Left ventricle myocardium inferior (tissue), 1 donor: Measurements from ENCODE around the gene CCZ1B. TPM values are rescaled to one million over a fixed set of nuclear protein-coding genes. Genes with fewer than 3 reads are reported as not detected.
"Not testable (repeated sequence)": the region's sequence is repeated elsewhere in the genome, so short reads cannot be mapped to it uniquely, and the experiment has no call there.

Source experiments
- DNase-seq: peaks from one replicate; pipeline ENCODE4 v3.0.0-alpha.2; 2020
- H3K27ac ChIP-seq: fragments of 200-600 bp; replicated peaks from 2 replicates; pipeline ENCODE4 v1.8.0; 2021
- H3K27me3 ChIP-seq: fragments of 200-600 bp; 2 replicates; pipeline ENCODE4 v1.8.0; 2021; ENCODE audit warnings: low read depth
- H3K36me3 ChIP-seq: fragments of 200-600 bp; 2 replicates; pipeline ENCODE4 v1.8.0; 2021
- H3K4me1 ChIP-seq: fragments of 200-600 bp; 2 replicates; pipeline ENCODE4 v1.8.0; 2021
- H3K4me3 ChIP-seq: fragments of 200-600 bp; 2 replicates; pipeline ENCODE4 v1.8.0; 2021; ENCODE audit warnings: mild to moderate bottlenecking, moderate library complexity
- H3K9me3 ChIP-seq: fragments of 200-600 bp; replicated peaks from 2 replicates; pipeline ENCODE4 v1.8.0; 2021
- CTCF ChIP-seq: fragments of 200-600 bp; IDR thresholded peaks from 2 replicates; pipeline ENCODE4 v1.8.0; 2021; ENCODE audit warnings: antibody characterized with exemption, mild to moderate bottlenecking, borderline replicate concordance
- intact Hi-C: fragments of 100-400 bp; cut with micrococcal nuclease; formaldehyde crosslinking; loops from one replicate; pipeline ENCODE4 v1.11.0; 2022
- total RNA-seq: library from RNA; stranded (reverse); fragmentation: NEBNext Ultra II Directional; extraction: Animal tissue kit (Norgen Biotek cat#: 25700); gene quantifications from one replicate; pipeline ENCODE4 v1.2.1, GENCODE V29; 2021
- donor health status: DM: no; HTN: yes; CAD: no; lungs with severe emphysema.

Gene CCZ1B
- total RNA-seq, 1 donor from 2014 or later: 27.3 TPM

GRCh38 chr7:6833636-6834035, 7.6 kb upstream of the CCZ1B start:
- H3K27ac ChIP-seq: no peak overlapping the region
- no peak overlapping the region for H3K4me3 ChIP-seq
- intact Hi-C loops: no loop called here

GRCh38 chr7:6831018-6831725, 5.1 kb upstream of the CCZ1B start:
- DNase-seq: no peak
- no peak overlapping the region for H3K4me3 ChIP-seq
- H3K9me3 ChIP-seq: no peaks in the 10 kb centered on the region
- H3K4me1 ChIP-seq: peaks cover 2% of the 10 kb centered on the region
- H3K27ac ChIP-seq: no peak overlapping the region
- H3K36me3 ChIP-seq: no peaks in the 10 kb centered on the region
- peaks cover 57% of the 10 kb centered on the region for H3K27me3 ChIP-seq
- intact Hi-C loops: no loop called here
- TF ChIP-seq CTCF: no peak

More at GRCh38 chr7:6833636-6834035, 7.6 kb upstream of the CCZ1B start:
- Histone ChIP-seq H3K4me1 (no peaks in the 10 kb centered on the region), H3K36me3 (no peaks in the 10 kb centered on the region), H3K9me3 (no peaks in the 10 kb centered on the region), H3K27me3 (peaks cover 71% of the 10 kb centered on the region)
- no peak for DNase-seq
- TF ChIP-seq CTCF: no peak

GRCh38 chr7:6830026-6830425, 4.0 kb upstream of the CCZ1B start:
- H3K27ac ChIP-seq, DNase-seq, H3K4me3 ChIP-seq, H3K36me3 ChIP-seq, H3K4me1 ChIP-seq, intact Hi-C loops, H3K9me3 ChIP-seq: not testable (repeated sequence)
- H3K27me3 ChIP-seq: peaks cover 46% of the 10 kb centered on the region

GRCh38 chr7:6829616-6830015, 3.5 kb upstream of the CCZ1B start:
- not testable (repeated sequence) for H3K36me3 ChIP-seq

GRCh38 chr7:6827180-6827579, 1.1 kb upstream of the CCZ1B start:
- H3K9me3 ChIP-seq, H3K4me3 ChIP-seq, H3K36me3 ChIP-seq, H3K27ac ChIP-seq, H3K4me1 ChIP-seq, intact Hi-C loops, DNase-seq: not testable (repeated sequence)
- peaks cover 21% of the 10 kb centered on the region for H3K27me3 ChIP-seq

More at GRCh38 chr7:6829616-6830015, 3.5 kb upstream of the CCZ1B start:
- DNase-seq, intact Hi-C loops, H3K4me1 ChIP-seq, H3K27ac ChIP-seq, H3K9me3 ChIP-seq, H3K4me3 ChIP-seq: not testable (repeated sequence)
- H3K27me3 ChIP-seq: peaks cover 42% of the 10 kb centered on the region

GRCh38 chr7:6825236-6826125, 594 bp downstream of the CCZ1B start:
- peaks cover 12% of the 10 kb centered on the region for H3K36me3 ChIP-seq
- intact Hi-C loops, DNase-seq, H3K9me3 ChIP-seq, H3K27me3 ChIP-seq, H3K4me1 ChIP-seq, H3K27ac ChIP-seq: not testable (repeated sequence)
- peak overlapping the region; percentile 75 for H3K4me3 ChIP-seq

GRCh38 chr7:6821622-6822021, 4.5 kb downstream of the CCZ1B start:
- H3K27ac ChIP-seq, H3K9me3 ChIP-seq, intact Hi-C loops, DNase-seq, H3K27me3 ChIP-seq, H3K4me3 ChIP-seq, H3K4me1 ChIP-seq: not testable (repeated sequence)
- H3K36me3 ChIP-seq: peaks cover 40% of the 10 kb centered on the region

GRCh38 chr7:6815470-6815869, 10.6 kb downstream of the CCZ1B start:
- H3K4me3 ChIP-seq, H3K27me3 ChIP-seq, H3K4me1 ChIP-seq, H3K27ac ChIP-seq, DNase-seq, H3K9me3 ChIP-seq, intact Hi-C loops: not testable (repeated sequence)
- H3K36me3 ChIP-seq: peaks cover 45% of the 10 kb centered on the region

- H3K27ac ChIP-seq, H3K4me3 ChIP-seq, intact Hi-C loops, H3K27me3 ChIP-seq, H3K9me3 ChIP-seq, DNase-seq, H3K4me1 ChIP-seq: not testable (repeated sequence)
- H3K36me3 ChIP-seq: peaks cover 33% of the 10 kb centered on the region
Observed at GRCh38 chr7:6813011-6813410, 13.1 kb downstream of the CCZ1B start.

GRCh38 chr7:6807959-6808358, 18.1 kb downstream of the CCZ1B start:
- DNase-seq, H3K27ac ChIP-seq, H3K9me3 ChIP-seq, H3K4me1 ChIP-seq, intact Hi-C loops, H3K4me3 ChIP-seq, H3K27me3 ChIP-seq: not testable (repeated sequence)
- peaks cover 11% of the 10 kb centered on the region for H3K36me3 ChIP-seq

GRCh38 chr7:6807393-6807918, 18.6 kb downstream of the CCZ1B start:
- intact Hi-C loops: not testable (repeated sequence)

More at GRCh38 chr7:6807393-6807918, 18.6 kb downstream of the CCZ1B start:
- not testable (repeated sequence) for H3K4me3 ChIP-seq, H3K27ac ChIP-seq, H3K9me3 ChIP-seq, H3K4me1 ChIP-seq, H3K36me3 ChIP-seq, DNase-seq, H3K27me3 ChIP-seq
